HTR-8/SVneo (cell line): ENCODE results near the gene ZNF136.

ENCODE experiments used
- DNase-seq: peaks from one replicate; pipeline ENCODE4 v3.0.0; 2011; ENCODE audit warnings: low spot score, mixed read lengths; ENCODE audit not compliant: insufficient read length
- FAIRE-seq: peaks from 2 replicates; lab custom pipeline; 2011; peaks lifted over from hg19 to GRCh38; lab: Jason Lieb, UNC

ZNF136 gene

DNA sequence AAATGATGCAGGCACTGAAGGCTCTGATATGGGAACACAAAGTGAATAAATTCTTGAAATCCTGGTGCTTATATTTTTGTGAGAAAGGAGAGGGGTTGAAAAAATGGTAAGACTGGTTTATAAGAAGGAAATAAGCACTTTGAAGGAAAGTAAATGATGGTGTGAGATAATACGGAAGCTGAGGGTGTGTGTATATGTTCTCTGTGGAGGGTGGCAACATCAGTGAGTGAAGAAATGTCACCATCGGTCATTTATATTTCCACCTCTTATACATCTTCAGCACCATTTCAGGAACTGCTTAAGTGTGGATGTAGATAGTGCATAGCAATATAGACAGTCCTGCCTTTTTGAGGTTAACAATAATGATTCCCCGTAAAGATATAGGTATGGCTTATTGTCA is 17.5 kb downstream of the ZNF136 start:
- no peak for FAIRE-seq

DNA sequence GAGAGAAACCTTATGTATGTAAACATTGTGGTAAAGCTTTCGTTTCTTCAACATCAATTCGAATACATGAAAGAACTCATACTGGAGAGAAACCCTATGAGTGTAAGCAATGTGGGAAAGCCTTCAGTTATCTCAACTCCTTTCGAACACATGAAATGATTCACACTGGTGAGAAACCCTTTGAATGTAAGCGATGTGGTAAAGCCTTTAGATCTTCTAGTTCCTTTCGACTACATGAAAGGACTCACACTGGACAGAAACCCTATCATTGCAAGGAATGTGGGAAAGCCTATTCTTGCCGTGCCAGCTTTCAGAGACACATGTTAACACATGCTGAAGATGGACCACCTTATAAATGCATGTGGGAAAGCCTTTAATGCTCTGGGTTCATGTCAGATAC is 24.7 kb downstream of the ZNF136 start:
- DNase-seq: no peak
- no peak for FAIRE-seq

More for the DNA sequence above, 17.5 kb downstream of the ZNF136 start:
- no peak for DNase-seq

DNA sequence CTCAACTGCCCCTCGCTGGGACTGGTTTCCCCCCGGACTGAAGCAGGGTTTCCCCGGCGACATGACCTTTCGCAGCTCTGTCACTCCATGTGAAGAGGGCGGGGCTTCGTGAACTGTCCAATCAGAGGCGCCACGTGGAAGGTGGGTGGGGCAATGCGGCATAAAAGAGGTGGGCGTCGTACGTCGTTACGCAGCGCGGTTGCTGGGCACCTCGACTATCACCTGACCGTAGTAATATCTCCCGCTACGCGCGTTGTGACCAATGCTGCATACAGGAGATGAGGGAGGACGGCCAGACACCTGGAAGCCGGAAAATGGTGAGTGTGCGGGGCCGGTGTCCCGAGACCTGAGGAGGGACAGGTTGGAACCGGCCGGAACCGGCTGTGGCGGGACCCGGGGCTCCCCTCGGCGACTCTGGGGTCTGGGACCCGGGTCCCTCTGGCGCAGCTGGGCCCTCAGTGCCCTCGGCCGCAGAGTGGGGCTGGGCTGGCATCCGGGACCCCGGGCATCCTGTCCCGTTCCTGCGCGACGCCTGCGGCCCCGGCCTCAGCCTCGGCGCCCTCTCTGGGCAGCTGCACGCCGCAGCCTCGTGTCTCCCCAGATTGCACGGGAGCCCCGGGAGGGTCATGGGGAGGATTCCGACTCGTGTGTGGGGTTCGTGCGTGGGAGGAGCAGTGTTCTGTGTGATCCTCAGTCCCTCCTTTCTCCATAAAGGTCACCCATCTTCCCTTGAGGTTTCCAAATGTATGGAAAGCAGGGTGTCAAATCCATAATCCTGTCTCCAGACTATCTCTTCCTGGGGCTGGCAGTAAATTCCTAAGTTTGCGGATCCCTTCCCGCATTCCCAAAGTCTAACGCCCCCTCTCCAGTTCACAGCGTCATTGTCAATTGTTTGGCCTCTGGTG is 32.2 kb downstream of the ZNF136 start:
- peak; percentile 44 for FAIRE-seq
- DNase-seq: no peak

DNA sequence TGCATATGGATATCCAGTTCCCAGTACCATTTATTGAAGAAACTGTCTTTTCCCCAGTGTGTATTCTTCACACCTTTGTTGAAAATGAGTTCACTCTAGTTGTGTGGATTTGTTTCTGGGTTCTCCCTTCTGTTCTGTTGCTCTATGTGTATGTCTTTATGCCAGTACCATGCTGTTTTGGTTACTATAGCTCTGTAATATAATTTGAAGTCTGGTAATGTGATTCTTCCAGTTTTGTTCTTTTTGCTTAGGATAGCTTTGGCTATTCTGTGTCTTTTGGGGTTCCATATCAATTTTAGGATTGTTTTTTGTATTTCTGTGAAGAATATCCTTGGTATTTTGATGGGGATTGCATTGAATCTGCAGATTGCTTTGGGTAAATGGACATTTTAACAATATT is 35.2 kb downstream of the ZNF136 start:
- no peak for FAIRE-seq
- DNase-seq: no peak

DNA sequence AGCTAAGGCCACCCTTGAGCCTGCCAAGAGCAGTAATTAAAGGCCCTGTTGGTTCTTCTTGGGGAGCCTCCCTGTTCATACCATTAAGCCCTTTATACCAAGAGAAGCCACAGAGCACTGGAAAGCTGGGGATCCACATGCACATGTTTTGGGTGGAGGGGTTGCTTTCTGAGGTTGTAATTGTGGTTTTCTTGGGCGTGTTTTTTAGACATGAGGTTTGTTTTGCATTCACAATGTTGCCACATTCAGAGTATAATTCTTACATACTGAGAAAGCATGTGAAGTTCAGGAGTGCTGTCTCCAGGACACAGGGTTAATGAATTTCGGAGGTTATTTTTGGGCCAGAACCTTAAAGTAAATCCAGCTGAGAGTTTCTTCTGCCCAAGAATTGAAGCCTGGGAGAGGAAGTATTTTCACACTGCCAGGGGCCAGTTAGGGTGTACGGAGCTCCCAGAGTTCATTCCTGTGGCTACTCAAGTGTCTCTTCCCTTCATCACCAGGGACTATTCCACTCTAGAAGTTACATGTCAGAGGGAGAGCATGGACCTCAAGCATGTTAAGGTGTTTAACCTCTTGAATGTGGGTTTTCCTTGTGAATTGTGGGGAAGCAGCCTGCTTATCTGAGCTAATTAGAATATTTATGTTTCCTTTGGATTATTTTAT is 37.0 kb downstream of the ZNF136 start:
- DNase-seq: no peak
- FAIRE-seq: no peak

DNA sequence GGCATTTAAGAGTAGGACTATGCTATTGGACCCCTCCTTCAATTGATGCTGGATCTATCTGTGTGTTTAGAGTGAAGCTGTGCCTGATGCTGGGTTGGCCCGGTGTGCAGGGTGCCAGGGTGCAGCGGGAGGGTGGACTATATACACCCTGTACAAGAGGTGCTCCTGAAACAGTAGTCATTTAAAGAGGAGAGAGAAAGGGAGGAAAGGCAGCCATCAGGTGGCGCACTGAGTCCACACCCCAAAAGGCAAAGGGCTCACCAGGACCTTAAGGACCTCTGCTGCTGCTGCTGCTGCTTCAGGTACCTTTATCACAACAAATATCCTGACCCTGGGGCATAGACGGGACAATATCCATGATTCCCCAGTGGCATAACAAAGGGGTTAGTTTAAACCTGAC is 39.4 kb downstream of the ZNF136 start:
- no peak for DNase-seq
- no peak for FAIRE-seq

DNA sequence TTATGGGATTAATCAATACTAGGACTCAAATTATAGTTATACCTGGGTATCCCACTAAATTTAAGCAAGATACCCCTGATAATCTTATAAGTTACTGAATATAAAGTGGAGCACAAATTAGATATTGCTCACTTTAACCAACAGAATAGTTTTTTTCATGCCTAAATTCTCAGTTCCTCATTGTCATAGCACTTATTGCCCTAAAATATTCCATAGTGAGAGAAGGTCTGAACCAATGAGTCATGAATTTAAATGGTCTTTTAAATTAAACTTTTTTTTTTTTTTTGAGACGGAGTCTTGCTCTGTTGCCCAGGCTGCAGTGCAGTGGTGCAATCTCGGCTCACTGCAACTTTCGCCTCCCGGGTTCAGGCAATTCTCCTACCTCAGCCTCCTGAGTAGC is 42.4 kb downstream of the ZNF136 start:
- no peak for FAIRE-seq
- no peak for DNase-seq

DNA sequence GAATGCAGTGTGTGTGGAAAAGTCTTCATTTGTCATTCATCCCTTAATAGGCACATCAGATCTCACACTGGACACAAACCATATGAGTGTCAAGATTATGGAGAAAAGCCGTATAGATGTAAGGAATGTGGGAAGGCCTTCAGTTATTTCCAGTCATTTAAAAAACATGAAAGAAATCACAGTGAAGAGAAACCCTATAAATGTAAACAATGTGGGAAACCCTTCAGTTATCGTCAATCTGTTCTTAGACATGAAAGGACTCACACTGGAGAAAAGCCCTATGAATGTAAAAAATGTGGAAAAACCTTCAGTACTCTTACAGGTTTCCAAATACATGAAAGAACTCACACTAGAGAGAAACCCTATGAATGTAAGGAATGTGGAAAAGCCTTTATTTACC is 45.3 kb downstream of the ZNF136 start:
- DNase-seq: no peak
- FAIRE-seq: no peak

DNA sequence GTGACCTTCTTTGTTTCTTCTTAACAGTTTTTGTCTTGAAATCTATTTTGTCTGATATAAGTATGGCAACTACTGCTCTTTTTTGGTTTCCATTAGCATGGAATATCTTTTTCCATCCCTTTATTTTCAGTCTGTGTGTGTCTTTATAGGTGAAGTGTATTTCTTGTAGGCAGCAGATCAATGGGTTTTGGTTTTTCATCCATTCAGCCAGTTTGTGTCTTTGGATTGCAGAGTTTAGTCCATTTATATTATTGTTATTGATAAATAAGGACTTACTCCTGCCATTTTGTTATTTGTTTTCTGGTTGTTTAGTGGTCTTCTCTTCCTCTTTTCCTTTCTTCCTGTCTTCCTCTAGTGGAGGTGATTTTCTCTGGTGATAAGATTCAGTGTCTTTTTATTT is 54.4 kb downstream of the ZNF136 start:
- no peak for DNase-seq
- no peak for FAIRE-seq

DNA sequence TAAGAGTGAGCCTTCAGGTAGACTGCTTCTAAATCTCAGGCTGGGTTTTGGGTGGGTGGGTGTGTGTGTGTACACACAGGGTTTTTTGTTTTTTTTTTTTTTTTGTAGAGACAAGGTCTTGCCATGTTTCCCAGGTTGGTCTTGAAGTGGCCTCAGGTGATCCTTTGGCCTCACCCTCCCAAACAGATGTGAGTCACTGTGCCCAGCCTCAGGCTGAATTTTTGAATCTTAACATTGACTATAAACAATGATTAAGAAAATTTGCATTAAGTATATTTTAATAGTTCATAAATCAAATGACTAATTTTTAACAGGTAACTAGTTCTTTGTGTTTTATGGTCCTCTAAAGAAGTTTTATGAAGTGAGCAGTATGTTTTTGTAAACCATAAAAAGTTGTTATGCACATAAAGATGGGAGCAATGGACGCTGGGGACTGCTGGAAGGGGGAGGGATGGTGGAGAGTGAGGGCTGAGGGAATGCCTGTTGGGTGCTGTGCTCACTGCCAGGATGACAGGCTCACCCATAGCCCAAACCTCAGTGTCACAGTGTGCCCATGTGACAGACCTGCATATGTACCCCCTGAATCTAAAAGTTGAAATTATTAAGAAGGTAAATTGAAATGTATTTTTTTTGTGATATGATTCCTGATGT is 60.2 kb downstream of the ZNF136 start:
- DNase-seq: no peak

DNA sequence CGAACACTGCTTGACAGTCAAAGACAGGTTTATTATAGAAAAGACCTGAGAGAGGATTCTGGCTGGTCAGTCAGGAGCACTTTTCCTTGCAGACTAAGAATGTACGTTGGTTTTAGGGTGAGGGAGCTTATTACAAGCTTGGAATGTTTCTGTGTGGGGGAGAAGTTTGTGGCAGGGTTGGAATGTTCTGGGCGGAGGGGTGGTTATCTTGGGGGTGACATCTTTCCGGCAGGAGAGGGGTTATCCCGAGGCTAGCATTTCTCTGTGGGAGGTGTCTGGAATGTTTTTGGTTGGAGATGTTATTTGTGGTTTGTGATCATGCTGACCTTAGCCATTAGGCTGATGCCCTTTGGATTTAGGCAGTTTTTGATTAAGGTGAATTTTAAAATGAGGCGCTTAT is 61.8 kb downstream of the ZNF136 start:
- FAIRE-seq: no peak
- DNase-seq: no peak

More for the DNA sequence above, 60.2 kb downstream of the ZNF136 start:
- FAIRE-seq: no peak

DNA sequence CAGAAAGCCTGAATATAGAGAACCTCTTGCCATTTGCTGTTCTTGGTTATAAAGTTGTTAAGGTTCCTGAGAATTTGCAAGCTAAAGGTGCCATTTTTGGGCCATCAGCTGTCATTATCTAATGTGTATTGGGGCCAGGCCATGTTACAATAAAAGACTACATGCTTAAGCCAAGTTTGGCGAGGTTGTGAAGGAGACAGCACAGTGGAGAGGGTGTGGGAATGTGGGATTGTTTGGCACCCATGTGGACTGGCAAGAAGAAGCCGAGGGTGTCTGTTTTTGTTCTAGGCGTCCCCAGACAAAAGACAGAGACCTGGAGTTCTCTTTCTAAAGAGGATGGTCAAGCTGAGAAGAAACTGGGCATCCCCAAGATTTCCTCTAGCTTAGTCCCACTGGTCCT is 67.1 kb downstream of the ZNF136 start:
- no peak for FAIRE-seq

DNA sequence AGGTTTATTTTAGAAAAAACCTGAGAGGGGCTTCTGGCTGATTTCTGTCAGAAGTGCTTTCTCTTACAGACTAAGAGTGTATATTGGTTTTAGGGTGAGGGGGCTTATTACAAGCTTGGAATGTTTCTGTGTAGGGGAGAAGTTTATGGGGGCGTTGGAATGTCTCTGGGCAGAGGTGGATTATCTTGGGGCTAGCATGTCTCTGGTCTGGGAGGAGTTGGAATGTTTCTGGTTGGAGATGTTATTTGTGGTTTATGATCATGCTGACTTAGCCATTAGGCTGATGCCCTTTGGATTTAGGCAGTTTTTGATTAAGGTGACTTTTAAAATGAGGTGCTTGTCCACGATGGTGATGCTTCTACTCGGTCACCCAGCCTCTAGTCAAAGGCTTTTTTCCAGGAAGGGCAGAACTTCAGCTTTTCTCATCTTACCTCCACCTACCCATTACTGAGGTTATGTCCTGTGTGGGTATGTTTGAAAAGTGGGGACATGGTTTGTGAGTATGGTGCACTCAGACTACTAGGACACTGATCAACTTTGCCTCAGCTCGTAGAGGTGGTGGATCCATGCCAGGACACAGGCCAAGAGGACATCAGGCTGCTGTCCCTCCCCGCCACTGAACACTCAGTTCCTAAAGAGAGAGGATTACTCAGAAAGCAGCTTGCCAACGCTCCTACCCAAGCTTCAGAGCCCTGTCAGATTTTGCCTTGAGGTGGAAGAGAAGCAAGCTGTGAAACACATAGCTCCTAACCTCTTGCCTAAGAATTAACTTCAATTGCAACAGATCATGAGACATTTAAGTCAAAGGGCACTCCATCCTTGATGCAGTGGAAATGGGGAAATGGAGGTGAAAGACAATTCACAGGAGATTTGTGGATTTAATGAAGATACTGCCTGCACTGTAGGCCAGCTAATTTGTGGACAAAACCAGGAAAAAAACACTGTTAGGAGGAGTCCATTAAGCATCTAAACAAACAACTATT is 68.1 kb downstream of the ZNF136 start:
- DNase-seq (no peak), FAIRE-seq (no peak)

More for the DNA sequence above, 67.1 kb downstream of the ZNF136 start:
- DNase-seq: no peak

DNA sequence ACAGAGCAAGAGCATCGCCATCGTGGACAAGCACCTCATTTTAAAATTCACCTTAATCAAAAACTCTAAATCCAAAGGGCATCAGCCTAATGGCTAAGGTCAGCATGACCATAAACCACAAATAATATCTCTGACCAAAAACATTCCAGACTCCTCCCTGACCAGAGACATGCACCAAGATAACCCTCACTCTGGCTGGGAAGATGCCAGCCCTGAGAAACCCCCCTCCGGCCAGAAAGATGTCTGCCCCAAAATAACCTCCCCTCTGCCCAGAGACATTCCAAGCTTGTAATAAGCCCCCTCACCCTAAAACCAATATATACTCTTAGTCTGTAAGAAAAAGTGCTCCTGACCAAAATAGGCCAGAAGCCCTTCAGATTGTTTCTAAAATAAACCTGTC is 70.1 kb downstream of the ZNF136 start:
- FAIRE-seq (no peak), DNase-seq (no peak)

DNA sequence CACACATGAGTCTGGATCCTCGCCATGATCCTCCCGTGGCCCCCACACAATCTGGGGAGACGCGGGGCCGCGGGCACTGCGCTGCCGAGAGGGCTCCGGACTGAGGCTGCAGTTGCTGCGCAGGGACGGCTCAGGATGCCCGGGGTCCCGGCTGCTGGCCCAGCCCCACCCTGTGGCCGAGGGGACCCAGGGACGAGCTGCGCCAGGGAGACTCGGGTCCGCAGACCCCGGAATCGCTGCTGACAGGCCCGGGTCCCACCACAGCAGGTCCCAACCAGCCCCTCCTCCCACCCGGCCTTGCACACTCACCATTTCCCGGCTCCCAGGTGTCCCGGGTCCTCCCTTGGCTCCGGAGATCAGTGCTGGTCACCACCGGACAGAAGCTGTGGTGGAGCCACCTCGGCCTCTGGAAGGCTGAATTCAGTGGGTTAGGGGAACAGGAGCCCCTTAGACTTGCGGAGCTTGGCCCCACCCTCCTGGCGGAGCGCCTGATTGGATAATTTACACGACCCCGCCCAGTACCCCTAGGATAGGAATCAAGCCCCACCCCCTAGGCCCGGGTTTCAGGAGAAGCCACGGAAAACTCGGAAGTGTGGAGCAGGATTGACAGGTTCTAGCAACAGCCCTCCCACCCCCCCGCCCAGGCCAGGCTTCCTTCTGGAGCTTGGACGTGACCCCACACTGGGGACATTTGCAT is 74.4 kb downstream of the ZNF136 start:
- FAIRE-seq (no peak), DNase-seq (no peak)
